PFSK-1 (cell line): Measurements from ENCODE around the gene VSIG8.

ENCODE experiments used
- SIN3A ChIP-seq: IDR thresholded peaks from 2 replicates; pipeline ENCODE4 v1.6.1; 2012; ENCODE audit warnings: mild to moderate bottlenecking, low read length, moderate library complexity, borderline replicate concordance; ENCODE audit not compliant: insufficient read depth
- TAF1 ChIP-seq: IDR thresholded peaks from 2 replicates; pipeline ENCODE4 v1.6.1; 2012; ENCODE audit warnings: low read length, control low read depth, borderline replicate concordance; ENCODE audit not compliant: insufficient read depth

GRCh38 chr1:159867664-159868026 is 5.2 kb upstream of the VSIG8 start:
- TF ChIP-seq TAF1, result no peak
- TF ChIP-seq SIN3A, result no peak
